Activated CD8-positive, alpha-beta T cell treated with anti-CD3 and anti-CD28 coated beads, Interleukin-2, amount 10 ng/mL, durations not matched to agents 7 days and 5 days (primary cell): ENCODE results near the gene KRTAP12-2. TPM values are rescaled to one million over a fixed set of nuclear protein-coding genes. Genes with fewer than 3 reads are reported as not detected.
"Not testable (repeated sequence)": the region's sequence is repeated elsewhere in the genome, so short reads cannot be mapped to it uniquely, and the experiment has no call there.

Experiments used
- ATAC-seq: fragments of 150-1000 bp; cut with Tn5 transposase; one replicate; pipeline ENCODE4 v1.10.0; 2021; ENCODE audit warnings: moderate library complexity
- CTCF ChIA-PET: fragments of 350-600 bp; sonication (Branson Sonifier 250); formaldehyde crosslinking; loops from one replicate; lab custom pipeline; 2021; ENCODE audit warnings: antibody characterized with exemption; lab: Charles Lee
- POLR2A ChIA-PET: fragments of 350-600 bp; sonication (Branson Sonifier 250); formaldehyde crosslinking; loops from one replicate; lab custom pipeline; 2021; ENCODE audit warnings: antibody characterized with exemption; lab: Charles Lee
- DNase-seq: peaks from one replicate; pipeline ENCODE4 v3.0.0-alpha.2; 2020
- H3K27ac Mint-ChIP-seq: one replicate; pipeline ENCODE4 v1.8.0; 2021; ENCODE audit warnings: mild to moderate bottlenecking, mixed read lengths
- H3K27me3 Mint-ChIP-seq: one replicate; pipeline ENCODE4 v1.8.0; 2021; ENCODE audit warnings: low read depth, mixed read lengths
- H3K36me3 Mint-ChIP-seq: one replicate; pipeline ENCODE4 v1.8.0; 2021; ENCODE audit warnings: low read depth, mixed read lengths
- H3K4me1 Mint-ChIP-seq: one replicate; pipeline ENCODE4 v1.8.0; 2021; ENCODE audit warnings: low read depth, mixed read lengths
- H3K4me3 Mint-ChIP-seq: one replicate; pipeline ENCODE4 v1.8.0; 2021; ENCODE audit warnings: mild to moderate bottlenecking, mixed read lengths
- H3K9me3 Mint-ChIP-seq: one replicate; pipeline ENCODE4 v1.8.0; 2022; ENCODE audit warnings: mixed read lengths; ENCODE audit not compliant: insufficient read depth
- total RNA-seq, 2 experiments: library from RNA; stranded (reverse); gene quantifications; one replicate each; pipeline ENCODE4 v1.2.3, GENCODE V29; 2021

The KRTAP12-2 gene
- total RNA-seq, 2 experiments from 2014 or later = not detected

- H3K4me3 Mint-ChIP-seq, ATAC-seq, H3K27me3 Mint-ChIP-seq, H3K27ac Mint-ChIP-seq, DNase-seq, POLR2A ChIA-PET: not testable (repeated sequence)
- H3K9me3 Mint-ChIP-seq = peaks cover 48% of the 10 kb centered on the region
- peaks cover 32% of the 10 kb centered on the region for H3K36me3 Mint-ChIP-seq
- CTCF ChIA-PET = interaction anchor here (0.9 kb wide), 1 partner anchor 9 kb away, joined by 3 read pairs; no protein-coding TSS in a partner anchor
- H3K4me1 Mint-ChIP-seq = peaks cover 15% of the 10 kb centered on the region
These were observed 38.9 kb downstream of the KRTAP12-2 start for GRCh38 chr21:44627831-44628233.

- H3K27me3 Mint-ChIP-seq, H3K4me3 Mint-ChIP-seq, ATAC-seq, POLR2A ChIA-PET, DNase-seq, H3K27ac Mint-ChIP-seq: not testable (repeated sequence)
- peaks cover 52% of the 10 kb centered on the region for H3K9me3 Mint-ChIP-seq
- peaks cover 31% of the 10 kb centered on the region for H3K36me3 Mint-ChIP-seq
- H3K4me1 Mint-ChIP-seq = peaks cover 15% of the 10 kb centered on the region
- CTCF ChIA-PET = interaction anchor here (0.9 kb wide), 1 partner anchor 8 kb away, joined by 3 read pairs; no protein-coding TSS in a partner anchor
These were observed 39.4 kb downstream of the KRTAP12-2 start for GRCh38 chr21:44627181-44627822.

- Mint-ChIP-seq H3K4me3 (no peak within 1 kb of the TSS), H3K27ac (no peak within 1 kb of the TSS), H3K36me3 (peaks cover 29% of the 10 kb centered on the region), H3K27me3 (peaks cover 4% of the 10 kb centered on the region), H3K9me3 (peaks cover 46% of the 10 kb centered on the region), H3K4me1 (peaks cover 15% of the 10 kb centered on the region)
- ChIA-PET CTCF (no interaction called here), POLR2A (no interaction called here)
- ATAC-seq (no peak), DNase-seq (no peak)
These were observed 40.0 kb downstream of the KRTAP12-2 start, which contains the start of gene KRTAP10-9 for GRCh38 chr21:44626673-44627143. KRTAP10-9 (plus strand) TSS chr21:44627093; CDS start chr21:44627172, 79 bp downstream.

GRCh38 chr21:44626262-44626661 lies 40.5 kb downstream of the KRTAP12-2 start:
- Mint-ChIP-seq H3K4me1 (peaks cover 15% of the 10 kb centered on the region), H3K27ac (no peak overlapping the region), H3K4me3 (no peak overlapping the region), H3K9me3 (peaks cover 42% of the 10 kb centered on the region), H3K27me3 (peaks cover 4% of the 10 kb centered on the region), H3K36me3 (peaks cover 26% of the 10 kb centered on the region)
- ChIA-PET POLR2A (no interaction called here), CTCF (interaction anchor here (1.0 kb wide), 1 partner anchor 116 kb away, joined by 3 read pairs; no protein-coding TSS in a partner anchor)
- ATAC-seq (no peak), DNase-seq (no peak)

- no peak overlapping the region for H3K27ac Mint-ChIP-seq
- CTCF ChIA-PET = interaction anchor here (1.0 kb wide), 1 partner anchor 115 kb away, joined by 3 read pairs; no protein-coding TSS in a partner anchor
- DNase-seq = no peak
These were observed 41.0 kb downstream of the KRTAP12-2 start for GRCh38 chr21:44625756-44626155.

GRCh38 chr21:44623575-44623974 lies 43.2 kb downstream of the KRTAP12-2 start:
- Mint-ChIP-seq H3K27ac (no peak overlapping the region), H3K27me3 (peaks cover 4% of the 10 kb centered on the region), H3K4me3 (no peak overlapping the region), H3K9me3 (peaks cover 49% of the 10 kb centered on the region), H3K4me1 (peaks cover 15% of the 10 kb centered on the region), H3K36me3 (peaks cover 33% of the 10 kb centered on the region)
- no peak for ATAC-seq
- ChIA-PET POLR2A (no interaction called here), CTCF (no interaction called here)
- no peak for DNase-seq

More at GRCh38 chr21:44625756-44626155, 41.0 kb downstream of the KRTAP12-2 start:
- ATAC-seq = no peak
- POLR2A ChIA-PET = interaction anchor here (0.6 kb wide), 1 partner anchor 24 kb away, joined by 3 read pairs; no protein-coding TSS in a partner anchor
- Mint-ChIP-seq H3K4me1 (peaks cover 13% of the 10 kb centered on the region), H3K27me3 (peaks cover 4% of the 10 kb centered on the region), H3K4me3 (no peak overlapping the region), H3K9me3 (peaks cover 39% of the 10 kb centered on the region), H3K36me3 (peaks cover 24% of the 10 kb centered on the region)

DNA sequence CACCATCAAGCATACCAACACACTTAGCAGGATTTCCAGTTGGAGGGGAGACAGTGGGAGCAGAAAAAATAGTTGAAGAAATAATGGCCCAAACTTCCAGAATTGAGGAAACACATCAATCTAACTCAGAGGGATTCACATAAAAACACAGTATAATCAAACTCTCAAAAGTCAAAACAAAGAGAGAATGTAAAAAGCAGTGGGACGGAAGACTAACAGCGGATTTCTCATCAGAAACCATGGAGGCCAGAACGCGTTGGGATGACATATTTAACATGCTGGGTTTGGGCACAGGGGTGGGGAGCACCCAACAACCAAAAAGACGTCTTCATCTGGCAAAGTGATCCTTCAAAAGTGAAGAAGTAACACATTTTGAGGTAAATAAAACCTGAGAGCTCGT lies 46.8 kb downstream of the KRTAP12-2 start:
- ATAC-seq = no peak
- DNase-seq = no peak
- Mint-ChIP-seq H3K4me3 (no peak overlapping the region), H3K4me1 (peaks cover 33% of the 10 kb centered on the region), H3K27ac (peak overlapping the region; percentile 10), H3K9me3 (peaks cover 53% of the 10 kb centered on the region), H3K36me3 (peaks cover 39% of the 10 kb centered on the region), H3K27me3 (peaks cover 4% of the 10 kb centered on the region)
- CTCF ChIA-PET = interaction anchor here (1.3 to 2.1 kb wide), 2 partner anchors 8 to 38 kb away, joined by 3 to 7 read pairs; partner anchors contain the start of gene KRTAP12-3
- POLR2A ChIA-PET = no interaction called here

GRCh38 chr21:44618909-44619308 lies 47.8 kb downstream of the KRTAP12-2 start:
- DNase-seq (peak; percentile 77), ATAC-seq (peak; percentile 98)
- Mint-ChIP-seq H3K27me3 (no peaks in the 10 kb centered on the region), H3K4me3 (peak overlapping the region; percentile 45), H3K27ac (peak overlapping the region; percentile 89), H3K4me1 (peaks cover 33% of the 10 kb centered on the region), H3K36me3 (peaks cover 33% of the 10 kb centered on the region), H3K9me3 (peaks cover 43% of the 10 kb centered on the region)
- ChIA-PET POLR2A (interaction anchor here (0.8 to 1.2 kb wide), 2 partner anchors 33 to 34 kb away, joined by 3 to 4 read pairs; no protein-coding TSS in a partner anchor), CTCF (interaction anchor here (0.7 to 2.1 kb wide), 7 partner anchors 8 to 523 kb away, joined by 3 to 7 read pairs (median 4); partner anchors contain the start of gene KRTAP12-3)

- ChIA-PET POLR2A (interaction anchor here (0.8 to 1.2 kb wide), 2 partner anchors 33 to 35 kb away, joined by 3 to 4 read pairs; no protein-coding TSS in a partner anchor), CTCF (interaction anchor here (0.8 to 2.1 kb wide), 6 partner anchors 9 to 175 kb away, joined by 3 to 7 read pairs (median 4); partner anchors contain the start of gene KRTAP12-3)
- ATAC-seq (peak; percentile 29), DNase-seq (no peak)
- Mint-ChIP-seq H3K27ac (peak overlapping the region; percentile 89), H3K9me3 (peaks cover 39% of the 10 kb centered on the region), H3K4me3 (peak overlapping the region; percentile 45), H3K36me3 (peaks cover 30% of the 10 kb centered on the region), H3K4me1 (peaks cover 33% of the 10 kb centered on the region), H3K27me3 (no peaks in the 10 kb centered on the region)
These were observed 48.2 kb downstream of the KRTAP12-2 start for GRCh38 chr21:44618504-44618903.

GRCh38 chr21:44617071-44617501 lies 49.6 kb downstream of the KRTAP12-2 start:
- H3K4me1 Mint-ChIP-seq = peaks cover 33% of the 10 kb centered on the region
- H3K9me3 Mint-ChIP-seq = peaks cover 28% of the 10 kb centered on the region
- POLR2A ChIA-PET = no interaction called here
- H3K27me3 Mint-ChIP-seq = no peaks in the 10 kb centered on the region
- H3K4me3 Mint-ChIP-seq = no peak overlapping the region
- peaks cover 28% of the 10 kb centered on the region for H3K36me3 Mint-ChIP-seq
- CTCF ChIA-PET = no interaction called here
- no peak for DNase-seq
- ATAC-seq = no peak
- H3K27ac Mint-ChIP-seq = no peak overlapping the region

GRCh38 chr21:44616591-44616926 lies 50.2 kb downstream of the KRTAP12-2 start:
- ChIA-PET POLR2A (no interaction called here), CTCF (no interaction called here)
- Mint-ChIP-seq H3K36me3 (peaks cover 28% of the 10 kb centered on the region), H3K4me1 (peaks cover 33% of the 10 kb centered on the region), H3K27ac (no peak overlapping the region), H3K4me3 (no peak overlapping the region), H3K9me3 (peaks cover 28% of the 10 kb centered on the region), H3K27me3 (no peaks in the 10 kb centered on the region)
- ATAC-seq (no peak), DNase-seq (no peak)
